HepG2 (cell line): ENCODE measurements around the gene FLVCR1. TPM values are rescaled to one million over a fixed set of nuclear protein-coding genes. Genes with fewer than 3 reads are reported as not detected.

Experiments used
- ATAC-seq: fragments of 200-7000 bp; cut with Tn5 transposase; 3 replicates; pipeline ENCODE4 v1.9.1; 2020; ENCODE audit warnings: mild to moderate bottlenecking, moderate library complexity
- BruUV-seq: library from RNA; stranded (reverse); fragments of 400-500 nt; replicated peaks from 2 replicates; lab custom pipeline; 2021; lab: Mats Ljungman, UMichigan
- CTCF ChIA-PET: fragments of 300-600 bp; formaldehyde crosslinking; extraction: SDS; loops from one replicate; lab custom pipeline; 2021; ENCODE audit warnings: low total read pairs, inconsistent platforms, low intra/inter-chr PET ratio; lab: Yijun Ruan, JAX
- POLR2A ChIA-PET: fragments of 350-600 bp; sonication (Branson Sonifier 250); formaldehyde crosslinking; loops from one replicate; lab custom pipeline; 2020; ENCODE audit warnings: antibody characterized with exemption, inconsistent platforms; lab: Yijun Ruan, JAX
- DNase-seq: peaks from one replicate; pipeline ENCODE4 v3.0.0-alpha.2; 2015; ENCODE audit warnings: low spot score
- FAIRE-seq: peaks from 3 replicates; lab custom pipeline; 2011; peaks lifted over from hg19 to GRCh38; lab: Jason Lieb, UNC
- H2AFZ ChIP-seq: one replicate; pipeline ENCODE4 v1.6.1; 2011; ENCODE audit warnings: low read length, inconsistent platforms
- H3K27ac ChIP-seq: fragments of 300-600 bp; 3 replicates; pipeline ENCODE4 v1.8.0; 2011; ENCODE audit warnings: mixed run types, mild to moderate bottlenecking, mixed read lengths, low read length, inconsistent platforms; ENCODE audit not compliant: insufficient read depth; ENCODE audit errors: extremely low read length
- H3K27me3 ChIP-seq, 2 experiments: fragments of 200-600 bp in 1 of 2; 2 replicates in 1 of 2; 3 replicates in 1 of 2; pipeline versions ENCODE4 v1.6.0 to v1.8.0; 2011; ENCODE audit warnings: low read length in 2 of 2, mild to moderate bottlenecking in 2 of 2, moderate library complexity in 2 of 2, inconsistent platforms in 1 of 2; ENCODE audit not compliant: insufficient read depth in 2 of 2, control insufficient read depth in 1 of 2
- H3K36me3 ChIP-seq, 2 experiments: fragments of 200-600 bp in 1 of 2; replicated peaks in 1 of 2; 2 replicates in 1 of 2; 3 replicates in 1 of 2; pipeline versions ENCODE4 v1.5.1 to v1.8.0; 2011; ENCODE audit warnings: low read length in 2 of 2, inconsistent platforms in 1 of 2; ENCODE audit not compliant: insufficient read depth in 2 of 2, control insufficient read depth in 1 of 2
- H3K4me1 ChIP-seq: 2 replicates; pipeline ENCODE4 v1.5.1; 2012; ENCODE audit warnings: low read length, inconsistent platforms; ENCODE audit not compliant: insufficient read depth
- H3K4me2 ChIP-seq: 2 replicates; pipeline ENCODE4 v1.6.0; 2011; ENCODE audit warnings: low read depth, low read length, inconsistent platforms
- H3K4me3 ChIP-seq, 3 experiments: fragments of 200-600 bp in 1 of 3; sonication (generic), shearing (Covaris generic) in 1 of 3; replicated peaks in 1 of 3; 2 replicates each; pipeline ENCODE4 v1.5.1; 2011 to 2016; ENCODE audit warnings: low read length in 3 of 3, inconsistent platforms in 2 of 3, low read depth in 2 of 3, mild to moderate bottlenecking in 2 of 3, control low read depth in 1 of 3, mixed read lengths in 1 of 3; ENCODE audit not compliant: insufficient read depth in 1 of 3
- H3K79me2 ChIP-seq: one replicate; pipeline ENCODE4 v1.6.1; 2011; ENCODE audit warnings: low read length, inconsistent platforms; ENCODE audit not compliant: insufficient read depth
- H3K9ac ChIP-seq: 2 replicates; pipeline ENCODE4 v1.6.0; 2011; ENCODE audit warnings: mild to moderate bottlenecking, low read depth, low read length, inconsistent platforms; ENCODE audit not compliant: insufficient read depth
- H3K9me3 ChIP-seq: 2 replicates; pipeline ENCODE4 v1.5.1; 2012; ENCODE audit warnings: mild to moderate bottlenecking, low read length
- H4K20me1 ChIP-seq: 2 replicates; pipeline ENCODE4 v1.6.0; 2011; ENCODE audit warnings: inconsistent platforms, mild to moderate bottlenecking, low read length, moderate library complexity; ENCODE audit not compliant: insufficient read depth
- CBX1 ChIP-seq: IDR thresholded peaks from one replicate; pipeline ENCODE4 v1.6.1; 2016; ENCODE audit warnings: antibody characterized with exemption, low read depth
- IRF1 ChIP-seq: sonication (generic); formaldehyde crosslinking; IDR thresholded peaks from 2 replicates; pipeline ENCODE4 v1.4.0; 2020; ENCODE audit warnings: low read depth, mild to moderate bottlenecking, missing genetic modification reagents
- JUN ChIP-seq: sonication (generic); formaldehyde crosslinking; IDR thresholded peaks from 2 replicates; pipeline ENCODE4 v1.4.0; 2020; ENCODE audit warnings: mild to moderate bottlenecking, missing genetic modification reagents
- MLXIP ChIP-seq: sonication (generic); formaldehyde crosslinking; IDR thresholded peaks from 2 replicates; pipeline ENCODE4 v1.9.0; 2021; ENCODE audit warnings: missing genetic modification reagents, borderline replicate concordance
- SOX5 ChIP-seq: IDR thresholded peaks from 2 replicates; pipeline ENCODE4 v1.6.1; 2016; ENCODE audit warnings: borderline replicate concordance
- SP4 ChIP-seq: sonication (generic); formaldehyde crosslinking; IDR thresholded peaks from 2 replicates; pipeline ENCODE4 v1.8.1; 2023; ENCODE audit warnings: mild to moderate bottlenecking, missing genetic modification reagents
- ZFP90 ChIP-seq: sonication (generic); formaldehyde crosslinking; IDR thresholded peaks from 2 replicates; pipeline ENCODE4 v1.8.0; 2022; ENCODE audit warnings: missing genetic modification reagents, mild to moderate bottlenecking, inconsistent platforms, borderline replicate concordance
- ZNF230 ChIP-seq: sonication (generic); formaldehyde crosslinking; IDR thresholded peaks from 2 replicates; pipeline ENCODE4 v1.4.0; 2020; ENCODE audit warnings: mild to moderate bottlenecking, missing genetic modification reagents
- ZNF251 ChIP-seq: sonication (generic); formaldehyde crosslinking; IDR thresholded peaks from 2 replicates; pipeline ENCODE4 v1.9.0; 2021; ENCODE audit warnings: mild to moderate bottlenecking, missing genetic modification reagents
- ZNF431 ChIP-seq: sonication (generic); formaldehyde crosslinking; IDR thresholded peaks from 2 replicates; pipeline ENCODE4 v1.9.0; 2022; ENCODE audit warnings: missing genetic modification reagents, low read depth, mild to moderate bottlenecking, borderline replicate concordance
- ZNF557 ChIP-seq: sonication (generic); formaldehyde crosslinking; IDR thresholded peaks from 2 replicates; pipeline ENCODE4 v1.4.0; 2020; ENCODE audit warnings: missing genetic modification reagents
- ZNF605 ChIP-seq: sonication (generic); formaldehyde crosslinking; IDR thresholded peaks from 2 replicates; pipeline ENCODE4 v1.8.0; 2022; ENCODE audit warnings: mild to moderate bottlenecking, missing genetic modification reagents
- ZNF619 ChIP-seq: sonication (generic); formaldehyde crosslinking; IDR thresholded peaks from 2 replicates; pipeline ENCODE4 v1.4.0; 2020; ENCODE audit warnings: mild to moderate bottlenecking, missing genetic modification reagents
- ZSCAN12 ChIP-seq: sonication (generic); formaldehyde crosslinking; IDR thresholded peaks from 2 replicates; pipeline ENCODE4 v1.9.0; 2021; ENCODE audit warnings: mild to moderate bottlenecking, missing genetic modification reagents
- WGBS: methylation state at CpG from one replicate; pipeline ENCODE4 v1.1.6; 2017; ENCODE audit warnings: low lambda C conversion rate; 5-methylcytosine and 5-hydroxymethylcytosine counted together
- in situ Hi-C: cut with HindIII; loops from 2 replicates; pipeline ENCODE4 v1.10.0; 2017; ENCODE audit warnings: low pct_unique_long_range_greater_than_20kb; ENCODE audit not compliant: extremely low pct_ligation_motif_present
- intact Hi-C: fragments of 100-400 bp; cut with micrococcal nuclease; formaldehyde crosslinking; loops from one replicate; pipeline ENCODE4 v1.10.0; 2022; ENCODE audit not compliant: unreplicated experiment
- polyA plus RNA-seq, 8 experiments: library from polyadenylated mRNA; depleted of rRNA in 3 of 8; stranded (reverse) in 7 of 8; unstranded in 1 of 8; fragments of >200 nt; fragmentation: Illumina TruSeq in 4 of 8; extraction: Trizol in 4 of 8; gene quantifications; 2 replicates each; pipeline versions ENCODE4 v1.2.1 to v1.2.3, GENCODE V29; 2011 to 2016; ENCODE audit warnings: low read depth in 4 of 8, missing spikeins in 1 of 8, mixed read lengths in 1 of 8; ENCODE audit not compliant: insufficient read depth in 1 of 8
- total RNA-seq, 5 experiments: library from RNA; depleted of rRNA; stranded (reverse); fragments of >200 nt; fragmentation: Illumina TruSeq; extraction: Trizol; gene quantifications; 2 replicates each; pipeline ENCODE4 v1.2.3, GENCODE V29; 2016; ENCODE audit warnings: low read depth in 1 of 5

The FLVCR1 gene
- total and polyA plus RNA-seq, 2 of the 13 experiments (the other 11 are each of a cell fraction or from before 2014, with no cell fraction given) = 14.8 to 39.8 TPM

GRCh38 chr1:212901290-212901689, 43.2 kb downstream of the FLVCR1 start:
- 87% methylated on average over 2 of the region's 2 CpGs for WGBS
- no peak overlapping the region for H3K27ac ChIP-seq
- H4K20me1 ChIP-seq = no peaks in the 10 kb centered on the region
- peaks cover 11% of the 10 kb centered on the region for H3K9me3 ChIP-seq
- DNase-seq (no peak), FAIRE-seq (no peak), ATAC-seq (no peak)
- H3K9ac ChIP-seq = no peak overlapping the region
- no peak overlapping the region for H2AFZ ChIP-seq
- ChIA-PET CTCF (no interaction called here), POLR2A (no interaction called here)
- intact Hi-C loops (no loop called here), in situ Hi-C loops (no loop called here)
- no peak overlapping the region for H3K4me3 ChIP-seq
- no peaks in the 10 kb centered on the region for H3K4me1 ChIP-seq
- H3K36me3 ChIP-seq = peaks cover 2 to 6% of the 10 kb centered on the region in 2 experiments; a peak in 4 of 5 replicates
- no peak overlapping the region for H3K4me2 ChIP-seq
- H3K79me2 ChIP-seq = no peaks in the 10 kb centered on the region
- no peaks in the 10 kb centered on the region for H3K27me3 ChIP-seq
- no TSS peak for BruUV-seq
- TF ChIP-seq ZNF619 (CRISPR knock-in tag) (no peak), SP4 (CRISPR knock-in tag) (no peak), SOX5 (CRISPR knock-in tag) (no peak), ZNF431 (no peak)

GRCh38 chr1:212902054-212902453, 44.0 kb downstream of the FLVCR1 start:
- H3K36me3 ChIP-seq = peaks cover 2 to 3% of the 10 kb centered on the region in 2 experiments; a peak in 4 of 5 replicates
- no peak overlapping the region for H3K4me3 ChIP-seq
- 66% methylated on average over 3 of the region's 3 CpGs for WGBS
- H3K9me3 ChIP-seq = peaks cover 11% of the 10 kb centered on the region
- H3K79me2 ChIP-seq = no peaks in the 10 kb centered on the region
- H3K27me3 ChIP-seq = no peaks in the 10 kb centered on the region
- H2AFZ ChIP-seq = no peak overlapping the region
- no TSS peak for BruUV-seq
- ChIA-PET CTCF (no interaction called here), POLR2A (no interaction called here)
- no peaks in the 10 kb centered on the region for H4K20me1 ChIP-seq
- no peak for DNase-seq
- ATAC-seq = no peak
- no peak overlapping the region for H3K4me2 ChIP-seq
- FAIRE-seq = no peak
- in situ Hi-C loops = no loop called here
- intact Hi-C loops = no loop called here
- H3K27ac ChIP-seq = no peak overlapping the region
- H3K4me1 ChIP-seq = no peaks in the 10 kb centered on the region
- H3K9ac ChIP-seq = no peak overlapping the region
- TF ChIP-seq ZNF230 (CRISPR knock-in tag) = no peak
- TF ChIP-seq MLXIP (CRISPR knock-in tag) = no peak
- no peak for TF ChIP-seq ZNF605 (CRISPR knock-in tag)
- TF ChIP-seq CBX1 = no peak
- no peak for TF ChIP-seq IRF1 (CRISPR knock-in tag)
- no peak for TF ChIP-seq ZNF251 (CRISPR knock-in tag)
- no peak for TF ChIP-seq ZNF557
- no peak for TF ChIP-seq ZFP90 (CRISPR knock-in tag)
- TF ChIP-seq ZSCAN12 (CRISPR knock-in tag) = no peak
- no peak for TF ChIP-seq JUN (CRISPR knock-in tag)
